SK-N-SH treated with all-trans-retinoic acid at 6 μM for 48 hours (cell line): ENCODE data around the gene SCAF4.
"Not testable (repeated sequence)": the region's sequence is repeated elsewhere in the genome, so short reads cannot be mapped to it uniquely, and the experiment has no call there.

Experiments used
- ATAC-seq: fragments of 200-7000 bp; cut with Tn5 transposase; 3 replicates; pipeline ENCODE4 v1.9.1; 2020; ENCODE audit warnings: mild to moderate bottlenecking, moderate library complexity
- BACH2 ChIP-seq: fragments of 250-450 bp; sonication (Bioruptor Pico); IDR thresholded peaks from 2 replicates; pipeline ENCODE4 v1.9.0; 2021; ENCODE audit warnings: mild to moderate bottlenecking, borderline replicate concordance
- CREB5 ChIP-seq: fragments of 250-450 bp; sonication (Bioruptor Pico); IDR thresholded peaks from 2 replicates; pipeline ENCODE4 v1.5.1; 2020; ENCODE audit warnings: low read depth, mild to moderate bottlenecking, moderate library complexity
- CSDC2 ChIP-seq: fragments of 250-450 bp; sonication (Bioruptor Pico); IDR thresholded peaks from 2 replicates; pipeline ENCODE4 v1.5.0; 2020; ENCODE audit warnings: mild to moderate bottlenecking, moderate library complexity
- CSRNP3 ChIP-seq: fragments of 250-450 bp; sonication (Bioruptor Pico); IDR thresholded peaks from 2 replicates; pipeline ENCODE4 v1.5.1; 2021; ENCODE audit warnings: mild to moderate bottlenecking, moderate library complexity
- ISL1 ChIP-seq: fragments of 250-450 bp; sonication (Bioruptor Pico); IDR thresholded peaks from 2 replicates; pipeline ENCODE4 v2.1.2; 2022; ENCODE audit warnings: mild to moderate bottlenecking, moderate library complexity
- PATZ1 ChIP-seq: fragments of 250-450 bp; sonication (Bioruptor Pico); IDR thresholded peaks from 2 replicates; pipeline ENCODE4 v1.8.0; 2020; ENCODE audit warnings: mild to moderate bottlenecking, moderate library complexity, borderline replicate concordance
- PPARA ChIP-seq: fragments of 250-450 bp; sonication (Bioruptor Pico); IDR thresholded peaks from 2 replicates; pipeline ENCODE4 v1.5.0; 2020; ENCODE audit warnings: mild to moderate bottlenecking, borderline replicate concordance
- RARB ChIP-seq: fragments of 250-450 bp; sonication (Bioruptor Pico); IDR thresholded peaks from 2 replicates; pipeline ENCODE4 v1.8.0; 2021; ENCODE audit warnings: mild to moderate bottlenecking, moderate library complexity
- TCF4 ChIP-seq: fragments of 250-450 bp; sonication (Bioruptor Pico); IDR thresholded peaks from 2 replicates; pipeline ENCODE4 v1.8.0; 2021; ENCODE audit warnings: mild to moderate bottlenecking, moderate library complexity, borderline replicate concordance
- TSHZ2 ChIP-seq: fragments of 250-450 bp; sonication (Bioruptor Pico); IDR thresholded peaks from 2 replicates; pipeline ENCODE4 v1.5.0; 2020; ENCODE audit warnings: mild to moderate bottlenecking, moderate library complexity
- ZC3H10 ChIP-seq: fragments of 250-450 bp; sonication (Bioruptor Pico); IDR thresholded peaks from 2 replicates; pipeline ENCODE4 v1.5.1; 2021; ENCODE audit warnings: mild to moderate bottlenecking, moderate library complexity
- ZFP3 ChIP-seq: fragments of 250-450 bp; sonication (Bioruptor Pico); IDR thresholded peaks from 2 replicates; pipeline ENCODE4 v1.5.0; 2020; ENCODE audit warnings: mild to moderate bottlenecking, moderate library complexity
- ZFP30 ChIP-seq: fragments of 450-650 bp; formaldehyde crosslinking; IDR thresholded peaks from 2 replicates; pipeline ENCODE4 v1.5.0; 2022; ENCODE audit warnings: mild to moderate bottlenecking, moderate library complexity
- ZNF565 ChIP-seq: fragments of 450-650 bp; formaldehyde crosslinking; conservative IDR thresholded peaks from 2 replicates; pipeline ENCODE4 v1.5.0; 2020; ENCODE audit warnings: low read depth, mild to moderate bottlenecking, moderate library complexity

The SCAF4 gene

GRCh38 chr21:31634993-31635392, 96.9 kb downstream of the SCAF4 start (continued):
- TF ChIP-seq CSRNP3 (CRISPR knock-in tag): no peak
- no peak for TF ChIP-seq ZNF565
- no peak for TF ChIP-seq ISL1 (CRISPR knock-in tag)
- TF ChIP-seq CSDC2 (CRISPR knock-in tag): no peak
- no peak for TF ChIP-seq TCF4 (CRISPR knock-in tag)
- TF ChIP-seq ZFP3 (CRISPR knock-in tag): no peak
- no peak for TF ChIP-seq ZC3H10
- no peak for TF ChIP-seq TSHZ2 (CRISPR knock-in tag)

- ATAC-seq: not testable (repeated sequence)
Measured at GRCh38 chr21:31631881-31632280, 100.0 kb downstream of the SCAF4 start.

- TF ChIP-seq PPARA (CRISPR knock-in tag) (no peak), RARB (CRISPR knock-in tag) (no peak), ZFP30 (CRISPR knock-in tag) (no peak), TSHZ2 (CRISPR knock-in tag) (no peak), ZNF565 (no peak), CSDC2 (CRISPR knock-in tag) (no peak), ISL1 (CRISPR knock-in tag) (peak; percentile 67)
Measured at GRCh38 chr21:31629972-31630711, 101.8 kb downstream of the SCAF4 start.

GRCh38 chr21:31624961-31625491, 106.9 kb downstream of the SCAF4 start:
- no peak for ATAC-seq
- no peak for TF ChIP-seq BACH2 (CRISPR knock-in tag)

More at GRCh38 chr21:31629972-31630711, 101.8 kb downstream of the SCAF4 start:
- ATAC-seq: peak; percentile 97

GRCh38 chr21:31624181-31624580, 107.7 kb downstream of the SCAF4 start:
- no peak for ATAC-seq
- no peak for TF ChIP-seq TCF4 (CRISPR knock-in tag)
- TF ChIP-seq ZC3H10: no peak
- no peak for TF ChIP-seq TSHZ2 (CRISPR knock-in tag)
- TF ChIP-seq PATZ1 (CRISPR knock-in tag): no peak
- TF ChIP-seq BACH2 (CRISPR knock-in tag): no peak
- TF ChIP-seq CSRNP3 (CRISPR knock-in tag): no peak
- TF ChIP-seq CREB5: no peak
